SK-N-SH treated with all-trans-retinoic acid at 6 μM for 48 hours (cell line): Measurements from ENCODE around the gene GNG14.

Source experiments
- CSDC2 ChIP-seq: fragments of 250-450 bp; sonication (Bioruptor Pico); IDR thresholded peaks from 2 replicates; pipeline ENCODE4 v1.5.0; 2020; ENCODE audit warnings: mild to moderate bottlenecking, moderate library complexity
- ESRRG ChIP-seq: fragments of 250-450 bp; sonication (Bioruptor Pico); IDR thresholded peaks from 2 replicates; pipeline ENCODE4 v1.6.1; 2021; ENCODE audit warnings: mild to moderate bottlenecking
- GLIS3 ChIP-seq: fragments of 250-450 bp; sonication (Bioruptor Pico); IDR thresholded peaks from 2 replicates; pipeline ENCODE4 v1.5.0; 2020; ENCODE audit warnings: mild to moderate bottlenecking, moderate library complexity
- ISL1 ChIP-seq: fragments of 250-450 bp; sonication (Bioruptor Pico); IDR thresholded peaks from 2 replicates; pipeline ENCODE4 v2.1.2; 2022; ENCODE audit warnings: mild to moderate bottlenecking, moderate library complexity
- OSR1 ChIP-seq: fragments of 250-450 bp; sonication (Bioruptor Pico); IDR thresholded peaks from 2 replicates; pipeline ENCODE4 v1.8.0; 2022; ENCODE audit warnings: moderate library complexity, mild to moderate bottlenecking, inconsistent platforms
- PPARA ChIP-seq: fragments of 250-450 bp; sonication (Bioruptor Pico); IDR thresholded peaks from 2 replicates; pipeline ENCODE4 v1.5.0; 2020; ENCODE audit warnings: mild to moderate bottlenecking, borderline replicate concordance
- RARB ChIP-seq: fragments of 250-450 bp; sonication (Bioruptor Pico); IDR thresholded peaks from 2 replicates; pipeline ENCODE4 v1.8.0; 2021; ENCODE audit warnings: mild to moderate bottlenecking, moderate library complexity
- TCF4 ChIP-seq: fragments of 250-450 bp; sonication (Bioruptor Pico); IDR thresholded peaks from 2 replicates; pipeline ENCODE4 v1.8.0; 2021; ENCODE audit warnings: mild to moderate bottlenecking, moderate library complexity, borderline replicate concordance
- TOX ChIP-seq: fragments of 250-450 bp; sonication (Bioruptor Pico); IDR thresholded peaks from 2 replicates; pipeline ENCODE4 v1.8.0; 2021; ENCODE audit warnings: mild to moderate bottlenecking, moderate library complexity, borderline replicate concordance
- ZFP3 ChIP-seq: fragments of 250-450 bp; sonication (Bioruptor Pico); IDR thresholded peaks from 2 replicates; pipeline ENCODE4 v1.5.0; 2020; ENCODE audit warnings: mild to moderate bottlenecking, moderate library complexity
- ZFP30 ChIP-seq: fragments of 450-650 bp; formaldehyde crosslinking; IDR thresholded peaks from 2 replicates; pipeline ENCODE4 v1.5.0; 2022; ENCODE audit warnings: mild to moderate bottlenecking, moderate library complexity
- TF ChIP-seq, protein P1 (sequence below): fragments of 250-450 bp; sonication (Bioruptor Pico); IDR thresholded peaks from 2 replicates; pipeline ENCODE4 v1.8.0; 2021; ENCODE audit warnings: low read depth, mild to moderate bottlenecking, moderate library complexity, borderline replicate concordance
- TF ChIP-seq, protein P2 (sequence below): fragments of 250-450 bp; sonication (Bioruptor Pico); IDR thresholded peaks from 2 replicates; pipeline ENCODE4 v1.8.0; 2020; ENCODE audit warnings: mild to moderate bottlenecking, moderate library complexity, borderline replicate concordance

DNA sequence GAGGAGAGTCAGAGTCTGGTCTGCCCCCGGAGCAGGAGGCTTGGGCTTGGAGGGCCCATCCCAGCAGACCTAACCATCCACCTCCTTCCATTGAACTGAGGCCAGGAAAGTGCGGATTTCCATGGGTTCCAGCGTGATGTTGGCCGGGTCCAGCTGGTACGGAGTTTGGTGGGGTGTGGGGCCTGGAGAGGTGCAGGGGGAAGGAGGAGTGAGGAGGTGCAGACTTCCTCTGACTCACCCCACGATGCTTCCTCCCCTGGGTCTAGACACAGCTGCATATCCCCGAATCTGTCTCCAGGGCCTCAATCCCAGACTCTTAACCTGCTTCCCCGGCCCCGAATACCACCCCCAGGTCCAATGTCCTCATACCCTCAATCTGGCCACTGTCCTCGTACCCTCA is 41.2 kb upstream of the GNG14 start:
- no peak for TF ChIP-seq ISL1 (CRISPR knock-in tag)
- TF ChIP-seq, protein P1, sequence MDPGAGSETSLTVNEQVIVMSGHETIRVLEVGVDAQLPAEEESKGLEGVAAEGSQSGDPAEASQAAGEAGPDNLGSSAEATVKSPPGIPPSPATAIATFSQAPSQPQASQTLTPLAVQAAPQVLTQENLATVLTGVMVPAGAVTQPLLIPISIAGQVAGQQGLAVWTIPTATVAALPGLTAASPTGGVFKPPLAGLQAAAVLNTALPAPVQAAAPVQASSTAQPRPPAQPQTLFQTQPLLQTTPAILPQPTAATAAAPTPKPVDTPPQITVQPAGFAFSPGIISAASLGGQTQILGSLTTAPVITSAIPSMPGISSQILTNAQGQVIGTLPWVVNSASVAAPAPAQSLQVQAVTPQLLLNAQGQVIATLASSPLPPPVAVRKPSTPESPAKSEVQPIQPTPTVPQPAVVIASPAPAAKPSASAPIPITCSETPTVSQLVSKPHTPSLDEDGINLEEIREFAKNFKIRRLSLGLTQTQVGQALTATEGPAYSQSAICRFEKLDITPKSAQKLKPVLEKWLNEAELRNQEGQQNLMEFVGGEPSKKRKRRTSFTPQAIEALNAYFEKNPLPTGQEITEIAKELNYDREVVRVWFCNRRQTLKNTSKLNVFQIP (CRISPR knock-in tag), result no peak
- TF ChIP-seq, protein P2, sequence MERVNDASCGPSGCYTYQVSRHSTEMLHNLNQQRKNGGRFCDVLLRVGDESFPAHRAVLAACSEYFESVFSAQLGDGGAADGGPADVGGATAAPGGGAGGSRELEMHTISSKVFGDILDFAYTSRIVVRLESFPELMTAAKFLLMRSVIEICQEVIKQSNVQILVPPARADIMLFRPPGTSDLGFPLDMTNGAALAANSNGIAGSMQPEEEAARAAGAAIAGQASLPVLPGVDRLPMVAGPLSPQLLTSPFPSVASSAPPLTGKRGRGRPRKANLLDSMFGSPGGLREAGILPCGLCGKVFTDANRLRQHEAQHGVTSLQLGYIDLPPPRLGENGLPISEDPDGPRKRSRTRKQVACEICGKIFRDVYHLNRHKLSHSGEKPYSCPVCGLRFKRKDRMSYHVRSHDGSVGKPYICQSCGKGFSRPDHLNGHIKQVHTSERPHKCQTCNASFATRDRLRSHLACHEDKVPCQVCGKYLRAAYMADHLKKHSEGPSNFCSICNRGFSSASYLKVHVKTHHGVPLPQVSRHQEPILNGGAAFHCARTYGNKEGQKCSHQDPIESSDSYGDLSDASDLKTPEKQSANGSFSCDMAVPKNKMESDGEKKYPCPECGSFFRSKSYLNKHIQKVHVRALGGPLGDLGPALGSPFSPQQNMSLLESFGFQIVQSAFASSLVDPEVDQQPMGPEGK (CRISPR knock-in tag), result no peak
- TF ChIP-seq GLIS3, result no peak
- TF ChIP-seq PPARA (CRISPR knock-in tag), result no peak
- TF ChIP-seq TCF4 (CRISPR knock-in tag), result no peak
- TF ChIP-seq ESRRG, result no peak
- TF ChIP-seq RARB (CRISPR knock-in tag), result no peak
- TF ChIP-seq ZFP30 (CRISPR knock-in tag), result no peak
- no peak for TF ChIP-seq CSDC2 (CRISPR knock-in tag)
- no peak for TF ChIP-seq TOX (CRISPR knock-in tag)
- TF ChIP-seq OSR1 (CRISPR knock-in tag), result no peak
- TF ChIP-seq ZFP3 (CRISPR knock-in tag), result no peak
